Measurements from ENCODE around the gene SIPA1L3. TPM values are rescaled to one million over a fixed set of nuclear protein-coding genes. Genes with fewer than 3 reads are reported as not detected.
A peak's percentile ranks its signal among the peaks of the same experiment; 100 is the strongest.

SIPA1L3 gene
- total RNA-seq, 2 donors from 2014 or later: 29.5 to 32.2 TPM

DNA sequence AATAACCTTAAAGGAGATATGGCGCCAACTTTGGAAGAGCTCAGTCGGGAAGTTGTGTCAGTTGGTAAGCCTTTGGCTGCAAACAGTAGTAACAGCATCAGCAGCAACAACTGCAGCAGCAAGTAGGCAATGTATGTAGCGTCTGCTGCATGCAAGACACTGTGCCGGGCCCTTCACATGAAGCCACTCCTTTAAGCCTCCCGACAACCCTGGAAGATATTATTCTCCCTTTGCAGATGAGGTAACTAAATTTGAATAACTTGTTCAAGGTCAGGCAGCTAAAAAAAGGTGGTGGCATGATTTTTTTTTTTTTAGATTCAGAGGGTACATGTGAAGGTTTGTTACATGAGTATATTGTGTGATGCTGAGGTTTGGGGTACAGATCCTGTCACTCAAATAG is 19.7 kb downstream of the SIPA1L3 start:
- Mint-ChIP-seq H3K27ac (no peak overlapping the region), H3K4me3 (no peak overlapping the region), H3K36me3 (ENCODE audit: low read depth) (peaks cover 4% of the 10 kb centered on the region), H3K4me1 (peaks cover 11% of the 10 kb centered on the region), H3K27me3 (no peaks in the 10 kb centered on the region)
- no peaks in the 10 kb centered on the region for H3K9me3 ChIP-seq (ENCODE audit: control insufficient read depth, low read length, poor library complexity, severe bottlenecking)
- no peak for ATAC-seq
- DNase-seq: no peak

DNA sequence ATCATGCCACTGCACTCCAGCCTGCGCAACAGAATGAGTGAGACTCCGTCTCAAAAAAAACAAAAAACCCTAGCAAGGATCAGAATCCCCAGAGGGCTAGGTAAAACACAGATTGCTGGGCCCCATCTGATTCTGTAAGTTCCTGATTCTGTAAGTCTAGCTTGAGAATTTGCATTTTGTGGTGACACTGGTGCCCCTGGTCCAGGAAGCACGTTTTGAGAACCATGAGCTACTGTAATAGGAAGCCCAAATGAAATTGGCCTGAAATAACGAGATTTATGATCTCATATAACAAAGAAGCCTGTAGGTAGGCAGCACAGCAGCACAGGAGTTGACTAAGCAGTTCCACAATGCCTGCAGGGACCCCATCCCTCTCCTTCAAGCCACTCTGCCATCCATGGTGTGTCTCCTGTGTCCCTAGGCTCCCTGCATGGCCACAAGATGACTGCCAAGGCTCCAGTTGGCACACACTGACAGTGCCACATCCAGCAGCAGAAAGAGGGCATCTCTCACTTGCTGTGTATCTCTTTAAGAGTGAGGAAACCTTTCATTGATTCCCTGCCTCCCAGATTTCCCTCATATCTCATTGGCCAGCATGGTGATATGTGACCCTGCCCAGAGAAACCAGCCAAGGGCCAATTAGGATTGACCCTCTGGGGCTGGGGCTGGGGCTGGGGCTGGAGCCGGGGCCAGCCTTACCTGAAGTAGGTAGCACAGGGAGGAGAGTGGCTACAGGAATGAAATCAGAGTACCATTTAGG is 21.7 kb downstream of the SIPA1L3 start:
- Mint-ChIP-seq H3K36me3 (ENCODE audit: low read depth) (peaks cover 7% of the 10 kb centered on the region), H3K27me3 (no peaks in the 10 kb centered on the region), H3K4me1 (peaks cover 14% of the 10 kb centered on the region), H3K27ac (peak overlapping the region; percentile 63), H3K4me3 (no peak overlapping the region)
- H3K9me3 ChIP-seq (ENCODE audit: control insufficient read depth, low read length, poor library complexity, severe bottlenecking): no peaks in the 10 kb centered on the region
- no peak for DNase-seq
- peak; percentile 70 for ATAC-seq

DNA sequence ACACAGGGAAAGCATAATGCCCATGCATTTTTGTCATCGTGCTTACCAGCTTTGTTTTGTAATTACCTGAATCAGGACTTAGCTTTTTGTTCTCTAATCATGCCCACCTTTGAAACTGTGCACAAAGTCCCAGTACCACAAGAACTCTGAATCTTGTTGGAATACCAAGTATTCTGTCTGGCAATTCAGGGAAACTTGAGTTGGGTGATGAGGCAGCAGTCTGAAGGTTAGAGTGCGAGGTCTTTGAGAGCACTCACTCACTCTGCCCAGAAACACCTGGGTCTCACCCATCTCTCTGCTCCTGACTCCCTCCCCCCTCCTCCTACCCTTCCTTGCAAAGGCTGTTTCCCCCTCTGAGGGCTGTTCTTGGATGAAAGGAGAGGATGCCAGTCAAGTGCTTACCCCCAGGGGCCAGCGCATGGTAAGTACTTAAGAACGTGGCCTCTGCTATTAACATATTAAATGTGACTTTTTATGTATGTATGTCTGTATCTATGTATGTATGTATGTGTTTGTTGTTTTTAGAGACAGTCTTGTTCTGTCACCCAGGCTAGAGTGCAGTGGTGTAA is 22.4 kb downstream of the SIPA1L3 start:
- H3K36me3 Mint-ChIP-seq (ENCODE audit: low read depth): peaks cover 7% of the 10 kb centered on the region
- no peaks in the 10 kb centered on the region for H3K27me3 Mint-ChIP-seq
- no peak overlapping the region for H3K27ac Mint-ChIP-seq
- no peak for ATAC-seq
- H3K4me1 Mint-ChIP-seq: peaks cover 14% of the 10 kb centered on the region
- DNase-seq: no peak
- H3K4me3 Mint-ChIP-seq: no peak overlapping the region
- H3K9me3 ChIP-seq (ENCODE audit: control insufficient read depth, low read length, poor library complexity, severe bottlenecking): no peaks in the 10 kb centered on the region

DNA sequence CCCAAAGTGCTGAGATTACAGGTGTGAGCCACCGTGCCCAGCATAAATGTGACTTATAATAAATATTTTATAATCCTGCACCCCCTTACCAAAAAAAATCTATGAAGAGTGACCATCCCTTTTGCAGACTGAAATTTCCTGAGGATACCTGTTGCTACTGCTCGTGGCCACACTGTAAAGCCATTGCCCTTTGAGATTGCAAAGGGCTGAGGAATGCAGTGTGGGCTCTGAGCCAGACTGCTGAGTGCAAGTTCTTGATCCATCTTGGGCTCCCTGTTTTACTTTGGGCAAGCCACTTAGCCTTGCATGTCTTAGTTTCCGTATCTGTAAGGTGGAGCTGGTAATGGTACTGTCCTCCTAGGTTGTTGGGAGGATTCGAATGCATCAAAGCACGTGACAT is 23.4 kb downstream of the SIPA1L3 start:
- Mint-ChIP-seq H3K27ac (no peak overlapping the region), H3K4me1 (peaks cover 11% of the 10 kb centered on the region), H3K4me3 (no peak overlapping the region), H3K27me3 (no peaks in the 10 kb centered on the region), H3K36me3 (ENCODE audit: low read depth) (peaks cover 3% of the 10 kb centered on the region)
- H3K9me3 ChIP-seq (ENCODE audit: control insufficient read depth, low read length, poor library complexity, severe bottlenecking): no peaks in the 10 kb centered on the region
- ATAC-seq (no peak), DNase-seq (no peak)

DNA sequence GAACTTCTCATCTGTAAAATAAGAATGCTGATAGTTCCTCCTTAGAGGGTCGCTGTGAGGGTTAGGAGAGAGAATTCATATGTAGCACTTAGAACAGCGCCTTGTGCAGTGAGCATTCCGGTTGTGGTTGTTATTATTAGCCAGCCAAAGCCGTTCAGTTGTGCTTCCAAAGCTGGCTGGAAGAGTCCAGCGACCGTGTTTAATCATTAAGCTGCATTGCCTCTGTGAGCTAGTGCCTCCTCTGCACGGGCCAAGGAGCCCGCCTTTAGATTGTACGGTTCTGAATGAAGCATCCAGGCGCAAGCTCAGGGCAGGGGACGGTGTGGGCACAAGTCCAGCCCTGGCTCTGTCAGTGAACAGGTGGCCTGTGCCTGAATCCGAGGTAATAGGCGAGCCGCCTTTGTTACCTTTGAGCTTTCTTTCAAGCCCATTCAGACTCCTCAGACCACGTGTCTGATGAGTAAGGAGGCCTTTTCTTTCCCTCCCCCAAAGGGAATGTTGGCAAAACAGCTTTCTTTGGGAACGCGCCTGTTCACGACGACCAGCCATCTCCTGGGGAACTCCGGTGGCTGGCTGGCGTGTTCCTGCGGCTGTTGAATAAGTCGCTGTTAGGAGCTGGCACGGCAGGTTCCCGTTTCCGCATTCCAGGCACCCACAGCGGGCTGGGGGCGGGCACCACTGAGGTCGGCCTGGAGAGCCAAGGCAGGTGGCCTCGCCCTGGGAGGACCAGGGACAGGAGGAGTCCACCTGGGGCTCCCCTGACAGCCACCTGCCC is 25.1 kb downstream of the SIPA1L3 start:
- Mint-ChIP-seq H3K4me1 (peaks cover 11% of the 10 kb centered on the region), H3K27me3 (no peaks in the 10 kb centered on the region), H3K27ac (no peak overlapping the region), H3K36me3 (ENCODE audit: low read depth) (peaks cover 3% of the 10 kb centered on the region), H3K4me3 (no peak overlapping the region)
- DNase-seq (no peak), ATAC-seq (no peak)
- H3K9me3 ChIP-seq (ENCODE audit: control insufficient read depth, low read length, poor library complexity, severe bottlenecking): no peaks in the 10 kb centered on the region

DNA sequence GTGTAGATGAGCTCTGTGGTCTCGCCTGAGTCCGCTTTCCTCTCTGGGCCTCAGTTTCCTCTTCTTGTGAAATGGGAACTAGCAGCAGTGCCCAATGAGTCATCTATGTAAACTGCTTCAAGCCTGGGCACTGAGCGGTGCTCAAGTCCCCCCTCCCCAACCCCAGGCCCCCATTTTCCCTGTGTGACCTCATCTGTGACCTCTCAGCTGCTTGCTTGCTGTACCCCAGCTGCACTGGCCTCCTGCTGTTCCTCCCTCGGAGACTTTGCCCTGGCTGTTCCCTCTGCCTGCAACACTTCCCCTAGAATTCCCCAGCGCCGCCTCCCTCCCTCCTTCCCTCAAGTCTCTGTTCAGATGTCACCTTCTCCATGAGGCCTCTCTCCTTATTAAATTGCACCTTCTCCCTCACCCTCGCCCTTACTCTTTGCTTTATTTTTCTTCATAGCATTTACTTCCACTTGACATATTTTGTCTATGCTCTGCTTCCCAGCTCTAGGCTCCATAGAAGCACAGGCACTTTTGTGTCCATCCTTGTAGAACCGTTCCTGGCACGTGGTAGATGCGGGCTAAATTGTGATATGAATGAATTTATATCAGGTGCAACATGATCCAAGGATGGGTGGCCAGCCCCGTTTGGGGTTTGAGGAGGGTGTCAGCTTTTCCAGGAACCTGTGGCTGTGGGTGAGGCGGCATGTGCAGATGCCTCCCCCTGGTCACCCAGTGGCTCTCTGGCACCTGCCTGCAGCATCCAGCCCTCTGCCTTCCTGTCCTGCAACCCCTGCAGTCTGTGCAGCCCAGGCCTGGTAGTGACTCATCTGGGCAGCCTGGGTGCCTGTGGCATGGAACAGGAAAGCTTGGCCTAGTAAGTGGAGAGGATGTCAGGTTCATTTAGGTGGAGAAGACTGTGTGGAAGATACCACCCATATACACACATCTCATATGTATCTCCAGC is 26.3 kb downstream of the SIPA1L3 start:
- no peak for ATAC-seq
- Mint-ChIP-seq H3K27ac (no peak overlapping the region), H3K4me1 (peaks cover 9% of the 10 kb centered on the region), H3K36me3 (ENCODE audit: low read depth) (peaks cover 3% of the 10 kb centered on the region), H3K4me3 (peak overlapping the region; percentile 10), H3K27me3 (no peaks in the 10 kb centered on the region)
- H3K9me3 ChIP-seq (ENCODE audit: control insufficient read depth, low read length, poor library complexity, severe bottlenecking): no peaks in the 10 kb centered on the region
- DNase-seq: no peak

DNA sequence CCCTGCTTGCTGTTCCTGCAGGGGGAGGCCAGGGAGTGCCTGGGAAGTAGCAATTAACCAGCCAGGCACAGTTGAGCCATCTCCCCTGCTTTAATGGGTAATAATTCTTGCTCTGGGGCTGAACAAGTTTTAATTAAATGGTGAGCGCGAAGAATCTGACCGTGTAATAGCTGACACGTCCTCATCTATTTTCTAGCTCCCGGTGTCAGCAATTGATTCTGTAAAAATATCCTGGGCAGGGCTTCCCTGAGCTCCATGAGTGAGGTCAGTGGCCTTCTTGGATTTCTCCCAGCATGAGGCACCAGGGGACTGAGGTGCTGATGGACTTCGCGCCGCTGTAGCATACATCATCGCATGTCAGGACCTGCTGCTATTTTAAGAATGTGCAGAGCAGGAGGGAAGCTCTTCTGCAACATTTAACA is 26.9 kb downstream of the SIPA1L3 start:
- H3K27ac Mint-ChIP-seq: no peak overlapping the region
- H3K4me3 Mint-ChIP-seq: no peak overlapping the region
- peaks cover 10% of the 10 kb centered on the region for H3K4me1 Mint-ChIP-seq
- DNase-seq (no peak), ATAC-seq (no peak)
- no peaks in the 10 kb centered on the region for H3K9me3 ChIP-seq (ENCODE audit: control insufficient read depth, low read length, poor library complexity, severe bottlenecking)
- H3K36me3 Mint-ChIP-seq (ENCODE audit: low read depth): peaks cover 3% of the 10 kb centered on the region
- H3K27me3 Mint-ChIP-seq: no peaks in the 10 kb centered on the region

DNA sequence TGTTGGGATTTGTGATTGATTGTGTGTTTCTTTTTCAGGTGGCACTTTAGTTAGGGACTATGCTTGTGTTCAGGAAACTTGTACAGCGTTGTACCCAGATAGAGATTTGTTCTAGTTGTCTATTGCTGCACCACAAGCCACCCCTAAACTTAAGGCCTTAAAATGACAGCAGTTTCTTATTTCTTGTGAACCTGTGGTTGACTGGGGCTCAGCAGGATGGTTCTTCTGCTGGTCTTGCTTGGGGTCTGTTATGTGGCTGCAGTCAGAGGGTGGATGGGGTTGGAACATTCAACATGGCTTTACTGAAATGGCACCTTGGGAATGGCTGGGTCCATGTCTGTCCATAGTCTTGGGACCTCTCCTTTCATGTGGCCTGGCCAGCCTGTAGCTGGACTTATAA is 28.3 kb downstream of the SIPA1L3 start:
- Mint-ChIP-seq H3K36me3 (ENCODE audit: low read depth) (peaks cover 3% of the 10 kb centered on the region), H3K27me3 (no peaks in the 10 kb centered on the region), H3K27ac (no peak overlapping the region), H3K4me3 (no peak overlapping the region), H3K4me1 (peaks cover 10% of the 10 kb centered on the region)
- DNase-seq (no peak), ATAC-seq (no peak)
- no peaks in the 10 kb centered on the region for H3K9me3 ChIP-seq (ENCODE audit: control insufficient read depth, low read length, poor library complexity, severe bottlenecking)

DNA sequence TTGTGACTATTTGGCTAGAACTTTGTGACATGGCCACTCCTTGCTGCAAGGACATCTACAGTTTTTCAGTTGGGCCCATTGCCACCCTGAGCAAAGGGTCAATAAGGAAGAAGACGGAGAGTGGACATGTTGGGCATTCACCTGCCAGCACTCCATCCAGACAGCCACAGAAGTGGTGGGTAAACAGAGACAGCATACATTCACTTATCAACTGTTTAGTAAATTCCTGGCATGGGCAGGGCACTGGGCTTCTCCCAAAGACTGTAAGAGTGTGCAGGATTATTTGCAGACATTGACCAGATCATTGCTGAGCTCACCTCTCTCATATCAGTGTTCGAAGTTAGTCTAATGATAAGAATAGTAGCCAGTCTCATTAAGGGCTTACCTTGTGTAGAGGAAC is 29.2 kb downstream of the SIPA1L3 start:
- Mint-ChIP-seq H3K4me1 (peaks cover 7% of the 10 kb centered on the region), H3K36me3 (ENCODE audit: low read depth) (peaks cover 3% of the 10 kb centered on the region), H3K27me3 (no peaks in the 10 kb centered on the region), H3K27ac (no peak overlapping the region), H3K4me3 (no peak overlapping the region)
- no peak for DNase-seq
- no peaks in the 10 kb centered on the region for H3K9me3 ChIP-seq (ENCODE audit: control insufficient read depth, low read length, poor library complexity, severe bottlenecking)
- ATAC-seq: no peak

DNA sequence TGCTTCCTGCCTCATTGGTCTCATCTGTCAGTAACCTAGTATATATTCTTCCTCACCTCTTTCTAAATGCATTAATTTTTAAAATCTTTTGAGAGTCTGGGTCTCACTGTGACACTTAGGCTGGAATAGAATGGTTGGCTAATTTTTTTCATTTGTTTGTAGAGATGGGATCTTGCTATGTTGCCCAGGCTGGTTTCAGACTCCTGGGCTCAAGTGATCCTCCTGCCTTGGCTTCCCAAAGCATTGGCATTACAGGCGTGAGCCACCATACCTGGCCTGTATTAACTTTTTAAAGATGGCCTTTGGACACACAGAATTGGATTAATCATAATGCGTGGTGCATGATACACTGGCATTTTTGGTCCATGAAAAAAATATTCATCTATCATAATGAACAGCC is 29.9 kb downstream of the SIPA1L3 start:
- H3K27me3 Mint-ChIP-seq: no peaks in the 10 kb centered on the region
- H3K4me3 Mint-ChIP-seq: no peak overlapping the region
- no peak for DNase-seq
- no peaks in the 10 kb centered on the region for H3K9me3 ChIP-seq (ENCODE audit: control insufficient read depth, low read length, poor library complexity, severe bottlenecking)
- ATAC-seq: no peak
- H3K4me1 Mint-ChIP-seq: peaks cover 8% of the 10 kb centered on the region
- no peak overlapping the region for H3K27ac Mint-ChIP-seq
- H3K36me3 Mint-ChIP-seq (ENCODE audit: low read depth): peaks cover 3% of the 10 kb centered on the region

DNA sequence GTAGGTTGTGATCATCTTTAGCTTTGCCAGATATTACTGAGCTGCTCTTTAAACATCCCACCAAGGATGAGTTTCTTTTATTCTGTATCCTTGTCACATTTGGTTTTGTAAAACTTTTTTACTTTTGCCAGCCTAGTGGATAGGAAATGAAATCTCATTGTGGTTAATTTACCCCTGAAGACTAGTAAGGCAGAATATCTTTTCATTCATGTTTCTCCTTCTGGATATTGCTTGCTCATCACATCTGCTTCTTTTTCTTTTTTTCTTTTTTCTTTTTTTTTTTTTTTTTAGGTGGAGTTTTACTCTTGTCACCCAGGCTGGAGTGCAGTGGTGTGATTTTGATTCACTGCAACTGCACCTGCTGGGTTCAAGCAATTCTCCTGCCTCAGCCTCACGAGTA is 31.3 kb downstream of the SIPA1L3 start:
- DNase-seq (no peak), ATAC-seq (no peak)
- Mint-ChIP-seq H3K27me3 (no peaks in the 10 kb centered on the region), H3K4me3 (no peak overlapping the region), H3K36me3 (ENCODE audit: low read depth) (no peaks in the 10 kb centered on the region), H3K27ac (no peak overlapping the region), H3K4me1 (peaks cover 9% of the 10 kb centered on the region)
- H3K9me3 ChIP-seq (ENCODE audit: control insufficient read depth, low read length, poor library complexity, severe bottlenecking): no peaks in the 10 kb centered on the region

DNA sequence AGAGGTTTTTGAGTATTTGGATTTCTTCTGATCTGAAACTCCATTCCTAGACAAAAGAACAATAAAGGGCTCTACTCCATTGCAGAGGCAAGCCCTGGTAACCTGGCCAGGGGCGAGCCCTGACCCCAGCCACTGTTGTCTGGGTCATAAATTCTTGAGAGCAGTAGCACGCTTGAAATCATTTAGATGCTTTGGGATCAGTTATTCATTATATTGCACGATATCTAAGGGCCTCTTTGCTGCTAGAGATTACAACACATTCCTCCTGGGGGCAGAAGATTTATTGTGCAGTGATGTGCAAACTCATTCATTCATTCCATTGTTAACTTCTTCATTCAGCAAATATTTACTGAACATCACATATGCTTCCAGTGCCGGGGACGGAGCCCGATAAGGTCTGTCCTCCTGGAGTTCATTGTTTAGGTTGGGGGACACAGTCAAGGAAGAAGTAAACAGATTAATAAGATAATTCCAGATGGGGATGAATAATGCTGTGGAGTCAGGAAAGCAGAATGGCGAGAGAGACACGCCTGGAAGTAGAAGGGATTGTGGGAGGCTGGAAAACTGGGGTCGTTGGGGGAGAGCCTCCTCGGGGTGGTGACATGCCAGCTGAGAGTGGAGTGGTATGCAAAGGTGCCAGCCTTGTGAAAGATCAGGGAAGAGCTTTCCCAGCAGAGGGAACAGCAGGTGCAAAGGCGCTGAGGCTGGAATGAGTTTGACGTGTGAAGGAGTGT is 34.9 kb downstream of the SIPA1L3 start:
- H3K36me3 Mint-ChIP-seq (ENCODE audit: low read depth): no peaks in the 10 kb centered on the region
- ATAC-seq (no peak), DNase-seq (no peak)
- H3K9me3 ChIP-seq (ENCODE audit: control insufficient read depth, low read length, poor library complexity, severe bottlenecking): no peaks in the 10 kb centered on the region
- H3K27me3 Mint-ChIP-seq: no peaks in the 10 kb centered on the region
- peaks cover 9% of the 10 kb centered on the region for H3K4me1 Mint-ChIP-seq
- no peak overlapping the region for H3K27ac Mint-ChIP-seq
- no peak overlapping the region for H3K4me3 Mint-ChIP-seq

Data from T-helper 17 cell (primary cell).